PC-3 (cell line): ENCODE measurements around the gene PTPRS. TPM values are rescaled to one million over a fixed set of nuclear protein-coding genes. Genes with fewer than 3 reads are reported as not detected.

ENCODE experiments used
- ATAC-seq: fragments of 200-7000 bp; cut with Tn5 transposase; 2 replicates; pipeline ENCODE4 v1.9.1; 2020; ENCODE audit warnings: mild to moderate bottlenecking, moderate library complexity
- BruUV-seq: library from RNA; stranded (reverse); fragments of 400-500 nt; replicated peaks from 2 replicates; lab custom pipeline; 2021; lab: Mats Ljungman, UMichigan
- CTCF ChIA-PET: fragments of 300-600 bp; sonication (Branson Sonifier 250); formaldehyde crosslinking; loops from one replicate; lab custom pipeline; 2022; ENCODE audit warnings: antibody characterized with exemption; lab: Charles Lee
- POLR2A ChIA-PET: fragments of 300-600 bp; sonication (Branson Sonifier 250); formaldehyde crosslinking; loops from one replicate; lab custom pipeline; 2022; ENCODE audit warnings: antibody characterized with exemption; ENCODE audit not compliant: unreplicated experiment; lab: Charles Lee
- DNase-seq: peaks from one replicate; pipeline ENCODE4 v3.0.0-alpha.2; 2015
- H2AFZ ChIP-seq: fragments of 300-600 bp; sonication (generic); 2 replicates; pipeline ENCODE4 v1.6.0; 2016; ENCODE audit warnings: antibody characterized with exemption, low read length
- H3F3A ChIP-seq: fragments of 300-600 bp; sonication (generic); one replicate; pipeline ENCODE4 v1.6.0; 2017; ENCODE audit warnings: antibody characterized with exemption, low read length, control low read depth, mild to moderate bottlenecking; ENCODE audit not compliant: unreplicated experiment
- H3K27ac ChIP-seq: fragments of 300-600 bp; sonication (generic); 2 replicates; pipeline ENCODE4 v1.5.1; 2016; ENCODE audit warnings: mild to moderate bottlenecking, low read length
- H3K27me3 ChIP-seq: fragments of 300-600 bp; sonication (generic); 2 replicates; pipeline ENCODE4 v1.6.1; 2016; ENCODE audit warnings: low read length, mixed read lengths
- H3K36me3 ChIP-seq: fragments of 300-600 bp; sonication (generic); 2 replicates; pipeline ENCODE4 v1.6.1; 2016; ENCODE audit warnings: low read depth, mixed run types, low read length, mixed read lengths
- H3K4me1 ChIP-seq: fragments of 300-600 bp; sonication (generic); 2 replicates; pipeline ENCODE4 v1.5.1; 2016; ENCODE audit warnings: low read length; ENCODE audit not compliant: insufficient read depth
- H3K4me2 ChIP-seq: fragments of 300-600 bp; sonication (generic); 2 replicates; pipeline ENCODE4 v1.6.0; 2016; ENCODE audit warnings: low read length
- H3K4me3 ChIP-seq: fragments of 300-600 bp; sonication (generic); 2 replicates; pipeline ENCODE4 v1.5.1; 2016; ENCODE audit warnings: mild to moderate bottlenecking, low read length, mixed read lengths
- H3K79me2 ChIP-seq: fragments of 300-600 bp; sonication (generic); 2 replicates; pipeline ENCODE4 v1.6.1; 2017; ENCODE audit warnings: low read length, mixed read lengths
- H3K9ac ChIP-seq: fragments of 300-600 bp; sonication (generic); 2 replicates; pipeline ENCODE4 v1.6.0; 2016; ENCODE audit warnings: mild to moderate bottlenecking, low read length
- H3K9me2 ChIP-seq: fragments of 300-600 bp; sonication (generic); replicated peaks from 2 replicates; pipeline ENCODE4 v1.6.1; 2016; ENCODE audit warnings: mixed run types, low read length, mixed read lengths
- H3K9me3 ChIP-seq: fragments of 300-600 bp; sonication (generic); 2 replicates; pipeline ENCODE4 v1.6.1; 2016; ENCODE audit warnings: low read length, mixed read lengths
- H4K20me1 ChIP-seq: fragments of 300-600 bp; sonication (generic); 2 replicates; pipeline ENCODE4 v1.6.1; 2016; ENCODE audit warnings: low read length, mixed read lengths
- EZH2 ChIP-seq: fragments of 300-600 bp; sonication (generic); IDR thresholded peaks from one replicate; pipeline ENCODE4 v1.6.1; 2017; ENCODE audit warnings: antibody characterized with exemption, mild to moderate bottlenecking, low read length; ENCODE audit not compliant: unreplicated experiment
- EZH2phosphoT487 ChIP-seq: fragments of 300-600 bp; sonication (generic); IDR thresholded peaks from 2 replicates; pipeline ENCODE4 v1.6.1; 2018; ENCODE audit warnings: mild to moderate bottlenecking, antibody characterized with exemption, low read length, borderline replicate concordance
- intact Hi-C: fragments of 100-400 bp; cut with micrococcal nuclease; formaldehyde crosslinking; loops from 2 replicates; pipeline ENCODE4 v1.9.0; 2023
- total RNA-seq: library from RNA; depleted of rRNA; stranded (reverse); fragments of >200 nt; gene quantifications from 2 replicates; pipeline ENCODE4 v1.2.3, GENCODE V29; 2014
- TF ChIP-seq, protein P1 (sequence below): fragments of 300-600 bp; sonication (generic); conservative IDR thresholded peaks from 2 replicates; pipeline ENCODE4 v1.5.1; 2017; ENCODE audit warnings: antibody characterized with exemption, low read depth, mild to moderate bottlenecking, low read length

The PTPRS gene
- total RNA-seq, 1 experiment from 2014 or later: 106 TPM

DNA sequence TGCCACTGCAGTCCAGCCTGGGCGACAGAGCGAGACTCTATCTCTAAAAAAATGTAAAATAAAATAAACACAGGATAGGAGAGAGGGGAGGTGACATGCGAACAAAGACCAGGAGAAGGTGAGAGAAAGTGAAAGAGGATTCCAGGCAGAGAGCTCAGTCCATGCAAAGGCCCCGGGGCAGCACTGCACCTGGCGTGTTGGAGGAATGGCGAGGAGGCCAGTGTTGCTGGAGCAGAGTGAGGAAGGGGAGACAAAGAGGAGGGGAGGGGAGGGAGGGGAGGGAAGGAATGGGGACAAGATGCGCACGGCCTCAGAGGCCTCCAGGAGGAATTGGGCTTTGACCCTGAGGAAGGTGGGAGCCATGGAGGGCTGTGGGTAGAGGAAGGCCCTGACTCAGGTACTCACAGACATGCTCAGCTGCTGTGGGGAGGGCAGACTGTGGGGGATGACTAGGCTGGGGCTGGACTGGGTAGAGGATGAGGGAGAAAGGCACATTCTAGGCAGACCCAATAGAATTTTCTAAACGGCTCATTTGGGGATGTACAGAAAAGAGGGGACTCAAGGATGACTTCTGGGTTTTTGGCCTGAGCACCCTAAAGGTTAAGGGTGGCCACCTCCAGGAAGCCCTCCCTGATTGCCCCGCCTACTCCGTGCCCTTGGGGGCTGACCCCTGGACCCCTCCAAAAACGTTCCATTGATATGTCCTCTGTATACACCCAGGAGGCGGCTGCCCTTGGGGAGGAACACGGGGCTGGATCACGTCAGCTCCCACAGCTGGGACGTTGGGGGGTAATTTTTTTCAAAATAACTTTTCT is 43.9 kb downstream of the PTPRS start:
- no peaks in the 10 kb centered on the region for H3K36me3 ChIP-seq
- H3K9me2 ChIP-seq: no peaks in the 10 kb centered on the region
- DNase-seq (no peak), ATAC-seq (no peak)
- no peak overlapping the region for H2AFZ ChIP-seq
- H3K4me2 ChIP-seq: no peak overlapping the region
- no peak for TF ChIP-seq EZH2phosphoT487
- TF ChIP-seq EZH2: no peak
- TF ChIP-seq, protein P1, sequence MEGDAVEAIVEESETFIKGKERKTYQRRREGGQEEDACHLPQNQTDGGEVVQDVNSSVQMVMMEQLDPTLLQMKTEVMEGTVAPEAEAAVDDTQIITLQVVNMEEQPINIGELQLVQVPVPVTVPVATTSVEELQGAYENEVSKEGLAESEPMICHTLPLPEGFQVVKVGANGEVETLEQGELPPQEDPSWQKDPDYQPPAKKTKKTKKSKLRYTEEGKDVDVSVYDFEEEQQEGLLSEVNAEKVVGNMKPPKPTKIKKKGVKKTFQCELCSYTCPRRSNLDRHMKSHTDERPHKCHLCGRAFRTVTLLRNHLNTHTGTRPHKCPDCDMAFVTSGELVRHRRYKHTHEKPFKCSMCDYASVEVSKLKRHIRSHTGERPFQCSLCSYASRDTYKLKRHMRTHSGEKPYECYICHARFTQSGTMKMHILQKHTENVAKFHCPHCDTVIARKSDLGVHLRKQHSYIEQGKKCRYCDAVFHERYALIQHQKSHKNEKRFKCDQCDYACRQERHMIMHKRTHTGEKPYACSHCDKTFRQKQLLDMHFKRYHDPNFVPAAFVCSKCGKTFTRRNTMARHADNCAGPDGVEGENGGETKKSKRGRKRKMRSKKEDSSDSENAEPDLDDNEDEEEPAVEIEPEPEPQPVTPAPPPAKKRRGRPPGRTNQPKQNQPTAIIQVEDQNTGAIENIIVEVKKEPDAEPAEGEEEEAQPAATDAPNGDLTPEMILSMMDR: no peak
- ChIA-PET CTCF (no interaction called here), POLR2A (no interaction called here)
- no peaks in the 10 kb centered on the region for H3K9me3 ChIP-seq
- no TSS peak for BruUV-seq
- no peaks in the 10 kb centered on the region for H3K27me3 ChIP-seq
- 0 out of 2 replicates have a peak, but pooled peaks cover 8% of the 10 kb centered on the region for H4K20me1 ChIP-seq
- H3F3A ChIP-seq: no peaks in the 10 kb centered on the region
- H3K4me3 ChIP-seq: no peak overlapping the region
- H3K9ac ChIP-seq: no peak overlapping the region
- intact Hi-C loops: no loop called here
- H3K4me1 ChIP-seq: peaks cover 19% of the 10 kb centered on the region
- H3K79me2 ChIP-seq: peaks cover 8% of the 10 kb centered on the region
- H3K27ac ChIP-seq: no peak overlapping the region

DNA sequence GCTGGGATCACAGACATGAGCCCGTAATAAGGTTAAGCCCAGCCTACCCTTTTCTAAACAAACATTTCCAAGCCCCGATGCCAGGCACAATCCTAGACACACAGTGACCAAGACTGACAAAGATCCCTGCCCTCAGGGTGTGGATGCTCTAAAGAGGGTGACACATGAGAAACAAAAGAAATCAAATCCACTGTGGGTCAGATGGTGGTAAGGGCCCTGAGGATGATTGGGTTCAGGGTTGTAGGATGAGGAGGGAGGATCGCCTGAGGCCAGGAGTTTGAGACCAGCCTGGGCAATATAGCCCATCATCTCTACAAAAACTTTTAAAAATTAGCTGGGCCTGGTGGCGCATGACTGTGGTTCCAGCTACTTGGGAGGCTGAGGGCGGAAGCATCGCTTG is 44.6 kb downstream of the PTPRS start:
- Histone ChIP-seq H2AFZ (no peak overlapping the region), H3K4me3 (no peak overlapping the region), H3K27ac (no peak overlapping the region), H3K9ac (no peak overlapping the region), H4K20me1 (0 out of 2 replicates have a peak, but pooled peaks cover 10% of the 10 kb centered on the region), H3K9me3 (no peaks in the 10 kb centered on the region), H3K36me3 (no peaks in the 10 kb centered on the region), H3K9me2 (no peaks in the 10 kb centered on the region), H3K79me2 (peaks cover 8% of the 10 kb centered on the region), H3K4me1 (peaks cover 19% of the 10 kb centered on the region), H3K27me3 (no peaks in the 10 kb centered on the region), H3K4me2 (no peak overlapping the region), H3F3A (no peaks in the 10 kb centered on the region)
- BruUV-seq: no TSS peak
- ChIA-PET POLR2A (no interaction called here), CTCF (no interaction called here)
- TF ChIP-seq EZH2: no peak
- TF ChIP-seq, protein P1: no peak
- no peak for TF ChIP-seq EZH2phosphoT487
- ATAC-seq: no peak
- DNase-seq: no peak
- intact Hi-C loops: no loop called here

DNA sequence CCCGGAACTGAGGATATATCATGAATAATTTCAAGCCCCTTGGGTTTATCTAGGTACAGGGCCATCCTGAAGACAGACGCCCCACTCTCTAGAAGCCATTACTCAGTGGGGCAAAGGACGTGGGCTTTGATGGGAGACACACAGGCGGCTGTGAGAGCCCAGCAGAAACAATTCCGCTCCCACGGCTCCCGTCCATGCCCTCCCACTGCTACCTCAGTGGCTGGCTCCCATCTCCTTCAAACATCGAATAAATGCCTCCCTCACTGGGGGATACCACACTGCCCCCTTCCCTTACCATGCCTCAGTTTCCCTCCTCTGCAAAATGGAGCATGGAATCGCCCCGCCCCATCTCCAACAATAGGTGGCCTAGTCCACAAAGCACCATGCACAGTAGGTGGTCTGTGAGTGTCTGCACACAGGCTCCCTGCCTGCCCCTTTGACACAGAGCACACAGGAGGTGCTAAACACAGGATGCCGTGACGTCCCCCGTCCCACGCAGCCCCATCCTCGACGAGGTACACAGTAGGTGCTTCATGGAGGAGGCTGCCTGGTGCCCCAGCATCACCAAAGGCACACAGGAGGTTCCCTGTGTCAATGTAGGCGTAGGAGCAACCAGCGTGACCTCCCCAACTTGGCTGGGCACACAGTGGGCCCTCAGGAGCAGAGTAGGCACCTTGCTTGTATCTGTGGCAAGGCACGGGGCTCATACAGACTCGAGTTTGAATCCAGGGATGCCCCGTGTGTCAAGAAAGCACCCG is 46.0 kb downstream of the PTPRS start:
- H3F3A ChIP-seq: no peaks in the 10 kb centered on the region
- H4K20me1 ChIP-seq: 0 out of 2 replicates have a peak, but pooled peaks cover 10% of the 10 kb centered on the region
- ChIA-PET POLR2A (no interaction called here), CTCF (no interaction called here)
- H3K36me3 ChIP-seq: no peaks in the 10 kb centered on the region
- peak overlapping the region; percentile 89; the same call in 1 of the 2 replicates for H2AFZ ChIP-seq
- peaks cover 19% of the 10 kb centered on the region for H3K4me1 ChIP-seq
- TF ChIP-seq EZH2 (no peak), EZH2phosphoT487 (no peak)
- peaks cover 8% of the 10 kb centered on the region for H3K79me2 ChIP-seq
- H3K9ac ChIP-seq: no peak overlapping the region
- no peaks in the 10 kb centered on the region for H3K9me3 ChIP-seq
- H3K27ac ChIP-seq: no peak overlapping the region
- no TSS peak for BruUV-seq
- intact Hi-C loops: no loop called here
- H3K4me2 ChIP-seq: peak overlapping the region; percentile 100
- peak overlapping the region; percentile 85 for H3K4me3 ChIP-seq
- no peaks in the 10 kb centered on the region for H3K27me3 ChIP-seq
- H3K9me2 ChIP-seq: no peaks in the 10 kb centered on the region
- DNase-seq (no peak), ATAC-seq (no peak)
